ENCODE data around the gene SNPH.

Gene SNPH

DNA sequence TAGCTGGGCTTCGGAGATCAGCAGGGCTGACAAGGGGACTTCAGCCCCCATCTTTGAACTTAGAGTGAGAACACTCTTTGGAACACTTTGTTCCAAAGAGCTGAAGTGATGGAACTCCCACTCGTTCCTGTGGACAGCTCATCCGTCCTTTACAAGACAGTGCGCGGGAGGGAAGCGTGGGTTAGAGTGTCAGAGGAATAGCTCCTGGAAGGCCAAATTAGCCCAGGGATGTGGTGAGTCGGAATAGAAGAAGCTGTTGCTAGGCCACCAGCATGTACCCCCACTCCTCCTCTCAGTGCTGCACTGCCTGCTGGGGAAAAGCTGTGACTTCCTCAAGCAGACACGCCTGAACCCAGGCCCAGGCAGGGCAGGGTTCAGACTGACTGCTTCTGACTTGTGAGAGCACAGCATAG, 61.2 kb downstream of the SNPH start:
- Histone ChIP-seq H3K27ac (ENCODE audit: low read depth, low read length) (no peak overlapping the region), H3K9me3 (ENCODE audit: insufficient read depth, low read depth, low read length) (no peaks in the 10 kb centered on the region), H3K9ac (ENCODE audit: low read depth, low read length) (no peak overlapping the region), H3K36me3 (ENCODE audit: insufficient read depth, low read length) (peaks cover 3% of the 10 kb centered on the region; the same call in 1 of the 2 replicates), H3K27me3 (ENCODE audit: insufficient read depth, low read length) (no peaks in the 10 kb centered on the region), H3K4me3 (ENCODE audit: low read length) (no peak overlapping the region), H3K4me1 (ENCODE audit: insufficient read depth, low read length) (peaks cover 7% of the 10 kb centered on the region; the same call in 1 of the 2 replicates)
- 91% methylated on average over 8 of the region's 8 CpGs for WGBS

- H3K27ac ChIP-seq (ENCODE audit: low read depth, low read length), result no peak overlapping the region
- peaks cover 7% of the 10 kb centered on the region; the same call in 1 of the 2 replicates for H3K4me1 ChIP-seq (ENCODE audit: insufficient read depth, low read length)
- H3K36me3 ChIP-seq (ENCODE audit: insufficient read depth, low read length), result peaks cover 9% of the 10 kb centered on the region
- H3K9me3 ChIP-seq (ENCODE audit: insufficient read depth, low read depth, low read length), result no peaks in the 10 kb centered on the region
- no peak overlapping the region for H3K9ac ChIP-seq (ENCODE audit: low read depth, low read length)
- WGBS, result 93% methylated on average over 7 of the region's 7 CpGs
- H3K4me3 ChIP-seq (ENCODE audit: low read length), result no peak overlapping the region
- no peaks in the 10 kb centered on the region for H3K27me3 ChIP-seq (ENCODE audit: insufficient read depth, low read length)
Measured at GRCh38 chr20:1327827-1328679, 62.0 kb downstream of the SNPH start.

GRCh38 chr20:1328680-1329330, 62.7 kb downstream of the SNPH start, which contains the start of gene SDCBP2:
Gene SDCBP2, minus strand, starts transcription at chr20:1329139. Its CDS starts 8,723 bp downstream, at chr20:1320416.
- Histone ChIP-seq H3K9me3 (ENCODE audit: insufficient read depth, low read depth, low read length) (no peaks in the 10 kb centered on the region), H3K27me3 (ENCODE audit: insufficient read depth, low read length) (no peaks in the 10 kb centered on the region), H3K4me1 (ENCODE audit: insufficient read depth, low read length) (peaks cover 7% of the 10 kb centered on the region; the same call in 1 of the 2 replicates), H3K9ac (ENCODE audit: low read depth, low read length) (no peak within 1 kb of the TSS), H3K36me3 (ENCODE audit: insufficient read depth, low read length) (peaks cover 9% of the 10 kb centered on the region), H3K4me3 (ENCODE audit: low read length) (no peak within 1 kb of the TSS), H3K27ac (ENCODE audit: low read depth, low read length) (no peak within 1 kb of the TSS)
- 91% methylated on average over 7 of the region's 8 CpGs for WGBS

DNA sequence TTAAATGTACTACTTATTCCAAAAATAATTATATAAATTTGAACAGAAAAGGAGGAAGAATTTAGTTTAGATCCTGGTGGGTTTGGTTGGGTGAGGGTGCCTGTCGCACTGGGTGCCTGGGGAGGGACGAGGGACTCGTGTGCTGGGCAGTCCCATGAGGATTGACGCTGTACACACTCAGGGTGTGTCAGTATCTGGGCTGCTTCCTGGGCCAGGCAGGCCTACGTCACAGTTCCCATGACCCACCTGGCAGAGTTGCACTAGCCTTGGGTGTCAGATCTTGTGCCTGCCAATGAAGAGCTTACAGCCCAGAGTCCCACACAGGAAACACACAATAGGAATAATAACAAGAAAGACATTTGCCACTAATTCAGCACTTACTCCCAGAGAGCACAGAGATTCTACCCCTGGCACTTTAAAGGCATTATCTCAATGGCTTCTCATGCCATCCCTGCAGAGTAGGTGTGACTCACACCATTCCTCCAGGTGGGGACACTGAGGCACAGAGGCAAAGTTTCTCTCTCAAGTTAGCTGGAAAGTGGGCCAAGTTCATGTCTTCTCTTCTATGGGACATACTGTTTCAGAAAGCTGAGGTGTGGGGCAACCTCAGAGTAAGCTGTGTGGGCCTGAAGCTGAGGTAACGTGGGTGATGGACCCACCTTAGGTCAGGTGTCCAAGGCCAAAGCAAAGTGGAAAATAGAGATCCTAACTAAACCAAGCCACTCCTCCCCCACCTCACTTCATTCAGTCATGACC, 64.2 kb downstream of the SNPH start:
- no peaks in the 10 kb centered on the region for H3K9me3 ChIP-seq (ENCODE audit: insufficient read depth, low read depth, low read length)
- 96% methylated on average over 6 of the region's 6 CpGs for WGBS
- peaks cover 9% of the 10 kb centered on the region for H3K36me3 ChIP-seq (ENCODE audit: insufficient read depth, low read length)
- peaks cover 7% of the 10 kb centered on the region; the same call in 1 of the 2 replicates for H3K4me1 ChIP-seq (ENCODE audit: insufficient read depth, low read length)
- no peaks in the 10 kb centered on the region for H3K27me3 ChIP-seq (ENCODE audit: insufficient read depth, low read length)
- no peak overlapping the region for H3K4me3 ChIP-seq (ENCODE audit: low read length)
- H3K9ac ChIP-seq (ENCODE audit: low read depth, low read length), result no peak overlapping the region
- H3K27ac ChIP-seq (ENCODE audit: low read depth, low read length), result no peak overlapping the region

DNA sequence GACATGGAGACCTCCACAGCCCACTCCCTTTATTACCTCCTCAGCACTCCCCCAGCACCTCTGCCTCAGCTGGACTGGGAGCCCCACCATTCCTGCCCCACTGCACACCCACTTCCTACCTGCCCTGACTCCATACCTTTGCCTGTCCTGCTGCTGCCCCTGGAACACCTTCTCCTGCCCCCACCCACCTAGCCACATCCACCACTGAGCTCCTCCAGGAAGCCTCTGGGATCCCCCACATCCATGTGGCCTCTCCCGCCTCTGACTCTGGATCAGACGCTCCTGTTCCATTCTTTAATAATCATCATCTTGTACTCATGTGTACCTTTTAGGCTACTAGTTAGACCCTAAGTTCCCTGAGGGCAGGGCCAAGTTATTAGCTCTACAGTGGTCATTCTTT, 65.0 kb downstream of the SNPH start:
- no peaks in the 10 kb centered on the region for H3K9me3 ChIP-seq (ENCODE audit: insufficient read depth, low read depth, low read length)
- no peak overlapping the region for H3K27ac ChIP-seq (ENCODE audit: low read depth, low read length)
- 94% methylated on average over 2 of the region's 2 CpGs for WGBS
- H3K4me3 ChIP-seq (ENCODE audit: low read length), result no peak overlapping the region
- peaks cover 5% of the 10 kb centered on the region; the same call in 1 of the 2 replicates for H3K4me1 ChIP-seq (ENCODE audit: insufficient read depth, low read length)
- no peak overlapping the region for H3K9ac ChIP-seq (ENCODE audit: low read depth, low read length)
- H3K36me3 ChIP-seq (ENCODE audit: insufficient read depth, low read length), result peaks cover 9% of the 10 kb centered on the region
- no peaks in the 10 kb centered on the region for H3K27me3 ChIP-seq (ENCODE audit: insufficient read depth, low read length)

GRCh38 chr20:1331801-1332453, 65.8 kb downstream of the SNPH start:
- Histone ChIP-seq H3K9me3 (ENCODE audit: insufficient read depth, low read depth, low read length) (no peaks in the 10 kb centered on the region), H3K27ac (ENCODE audit: low read depth, low read length) (no peak overlapping the region), H3K4me3 (ENCODE audit: low read length) (no peak overlapping the region), H3K4me1 (ENCODE audit: insufficient read depth, low read length) (no peaks in the 10 kb centered on the region; the same call in 1 of the 2 replicates), H3K36me3 (ENCODE audit: insufficient read depth, low read length) (peaks cover 9% of the 10 kb centered on the region), H3K27me3 (ENCODE audit: insufficient read depth, low read length) (no peaks in the 10 kb centered on the region), H3K9ac (ENCODE audit: low read depth, low read length) (no peak overlapping the region)
- WGBS, result 92% methylated on average over 6 of the region's 6 CpGs

DNA sequence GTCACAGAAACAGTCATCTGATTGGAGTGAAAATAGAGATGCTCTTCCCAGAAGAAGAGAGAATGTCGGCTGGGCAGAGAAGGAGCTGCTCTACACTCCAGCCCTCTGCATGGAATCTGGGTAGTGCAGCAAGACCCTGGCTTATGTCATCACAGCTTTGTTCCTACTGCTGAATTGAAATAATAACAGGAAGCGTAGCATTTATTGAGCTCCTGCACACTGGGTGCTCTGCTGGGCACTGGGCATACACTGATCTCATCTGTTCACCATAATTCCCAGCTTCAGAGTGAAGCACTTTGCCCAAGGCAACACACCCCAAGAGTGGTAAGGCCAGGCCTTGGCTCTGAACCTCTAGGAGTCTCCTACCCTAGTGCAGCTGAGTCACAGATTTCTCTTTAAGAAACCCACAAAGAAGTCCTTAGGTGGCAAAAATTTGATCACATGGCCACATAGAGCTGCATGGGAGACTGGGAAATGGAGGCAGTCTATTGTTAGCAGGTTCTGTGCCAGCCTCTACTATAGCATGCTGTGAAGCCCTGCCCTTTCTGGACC, 66.7 kb downstream of the SNPH start:
- H3K9me3 ChIP-seq (ENCODE audit: insufficient read depth, low read depth, low read length), result no peaks in the 10 kb centered on the region
- H3K9ac ChIP-seq (ENCODE audit: low read depth, low read length), result no peak overlapping the region
- H3K4me1 ChIP-seq (ENCODE audit: insufficient read depth, low read length), result no peaks in the 10 kb centered on the region
- H3K27me3 ChIP-seq (ENCODE audit: insufficient read depth, low read length), result no peaks in the 10 kb centered on the region
- no peak overlapping the region for H3K4me3 ChIP-seq (ENCODE audit: low read length)
- H3K36me3 ChIP-seq (ENCODE audit: insufficient read depth, low read length), result peaks cover 9% of the 10 kb centered on the region
- H3K27ac ChIP-seq (ENCODE audit: low read depth, low read length), result no peak overlapping the region
- WGBS, result 97% methylated on average over 2 of the region's 2 CpGs

DNA sequence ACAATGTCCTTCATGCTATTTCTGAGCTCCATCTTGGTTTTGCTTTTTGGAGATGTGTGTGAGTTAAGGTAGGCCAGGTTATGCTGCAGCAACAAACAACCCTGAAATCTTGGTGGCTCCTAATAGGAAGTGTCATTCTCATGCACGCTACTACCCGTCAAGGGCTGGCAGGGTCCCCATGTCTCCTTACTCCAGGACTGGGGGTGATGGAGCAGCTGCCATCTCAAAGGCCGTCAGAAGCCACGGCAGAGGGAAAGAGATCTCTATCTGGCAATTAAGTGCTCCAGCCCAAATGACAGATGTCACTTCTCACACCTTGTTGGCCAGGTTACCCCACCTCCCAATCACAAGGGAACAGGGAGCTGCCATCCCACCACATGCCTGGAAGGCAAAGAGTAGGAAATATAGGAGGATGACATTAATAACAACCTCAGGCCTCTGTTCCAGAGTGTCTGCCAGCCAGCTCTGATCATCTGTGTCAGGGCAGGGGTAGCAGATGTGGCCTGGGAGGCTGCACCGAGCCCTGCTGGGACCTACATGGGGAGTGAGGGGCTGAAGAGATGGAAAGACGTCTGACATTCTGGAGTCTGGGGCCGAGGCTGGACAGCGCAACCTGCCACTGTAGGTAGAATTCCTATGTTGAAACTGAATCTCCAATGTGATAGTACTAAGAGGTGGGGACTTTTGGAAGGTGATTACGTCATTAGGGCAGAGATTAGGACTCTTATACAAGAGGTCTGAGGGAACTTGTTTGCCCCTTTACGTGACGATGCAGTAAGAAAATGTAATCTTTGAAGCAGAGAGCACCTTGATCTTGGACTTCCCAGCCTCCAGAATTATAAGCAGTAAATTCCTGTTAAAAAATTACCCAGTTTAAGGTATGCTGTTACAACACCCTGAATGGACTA, 67.6 kb downstream of the SNPH start:
- 95% methylated on average over 11 of the region's 11 CpGs for WGBS
- Histone ChIP-seq H3K9ac (ENCODE audit: low read depth, low read length) (no peak overlapping the region), H3K4me1 (ENCODE audit: insufficient read depth, low read length) (no peaks in the 10 kb centered on the region), H3K36me3 (ENCODE audit: insufficient read depth, low read length) (peaks cover 9% of the 10 kb centered on the region), H3K27me3 (ENCODE audit: insufficient read depth, low read length) (no peaks in the 10 kb centered on the region), H3K4me3 (ENCODE audit: low read length) (no peak overlapping the region), H3K27ac (ENCODE audit: low read depth, low read length) (no peak overlapping the region), H3K9me3 (ENCODE audit: insufficient read depth, low read depth, low read length) (no peaks in the 10 kb centered on the region)

DNA sequence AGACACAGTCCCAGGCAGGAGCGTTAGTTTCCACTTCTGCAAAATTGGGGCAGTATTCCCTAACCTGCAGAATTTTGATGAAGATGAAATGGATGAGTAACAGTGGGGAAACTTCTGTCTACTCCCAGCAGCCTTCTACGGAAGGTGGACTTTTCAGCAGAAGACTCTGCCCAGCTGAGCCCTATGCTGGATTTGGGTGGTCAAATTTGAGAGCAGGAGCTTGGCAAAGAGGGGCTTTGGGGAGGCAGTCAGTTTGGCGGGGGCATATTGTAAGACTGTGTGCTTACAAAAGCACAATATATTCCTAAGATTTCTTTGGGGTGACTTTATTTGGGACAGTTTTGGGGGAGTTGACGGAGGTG, 68.3 kb downstream of the SNPH start:
- Histone ChIP-seq H3K27ac (ENCODE audit: low read depth, low read length) (no peak overlapping the region), H3K27me3 (ENCODE audit: insufficient read depth, low read length) (no peaks in the 10 kb centered on the region), H3K4me1 (ENCODE audit: insufficient read depth, low read length) (no peaks in the 10 kb centered on the region), H3K4me3 (ENCODE audit: low read length) (no peak overlapping the region), H3K9me3 (ENCODE audit: insufficient read depth, low read depth, low read length) (no peaks in the 10 kb centered on the region), H3K36me3 (ENCODE audit: insufficient read depth, low read length) (peaks cover 9% of the 10 kb centered on the region), H3K9ac (ENCODE audit: low read depth, low read length) (no peak overlapping the region)
- 94% methylated on average over 3 of the region's 4 CpGs for WGBS

DNA sequence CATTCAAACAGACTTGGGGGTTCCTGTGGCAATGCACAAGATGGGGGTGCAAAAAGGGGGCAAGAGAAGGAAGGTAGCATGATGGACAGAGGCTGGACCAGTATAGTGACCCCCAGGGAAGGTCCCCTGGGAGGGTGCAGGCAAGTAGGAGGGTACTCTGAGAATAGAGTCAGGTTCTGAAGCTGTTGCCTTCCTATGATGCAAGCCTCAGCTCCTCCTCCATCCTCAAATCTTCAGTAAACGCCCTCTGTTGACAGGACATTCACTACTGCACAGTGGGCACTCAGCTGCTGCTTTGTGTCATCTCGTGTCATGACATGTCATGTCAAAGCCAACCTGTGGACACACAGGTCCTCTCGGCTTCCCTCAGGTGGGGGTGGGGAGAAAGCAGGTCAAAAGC, 68.7 kb downstream of the SNPH start:
- no peak overlapping the region for H3K9ac ChIP-seq (ENCODE audit: low read depth, low read length)
- H3K4me1 ChIP-seq (ENCODE audit: insufficient read depth, low read length), result no peaks in the 10 kb centered on the region
- no peak overlapping the region for H3K27ac ChIP-seq (ENCODE audit: low read depth, low read length)
- WGBS, result 77% methylated on average over 3 of the region's 3 CpGs
- no peak overlapping the region for H3K4me3 ChIP-seq (ENCODE audit: low read length)
- H3K9me3 ChIP-seq (ENCODE audit: insufficient read depth, low read depth, low read length), result no peaks in the 10 kb centered on the region
- H3K27me3 ChIP-seq (ENCODE audit: insufficient read depth, low read length), result no peaks in the 10 kb centered on the region
- peaks cover 9% of the 10 kb centered on the region for H3K36me3 ChIP-seq (ENCODE audit: insufficient read depth, low read length)

Measured in HUES64 (cell line).